ENCODE measurements around the gene ITM2C. TPM values are rescaled to one million over a fixed set of nuclear protein-coding genes. Genes with fewer than 3 reads are reported as not detected.

Gene ITM2C
- total and polyA plus RNA-seq, 2 donors (not counting 1 experiment from before 2014, with no cell fraction given): 36.9 to 62.8 TPM

DNA sequence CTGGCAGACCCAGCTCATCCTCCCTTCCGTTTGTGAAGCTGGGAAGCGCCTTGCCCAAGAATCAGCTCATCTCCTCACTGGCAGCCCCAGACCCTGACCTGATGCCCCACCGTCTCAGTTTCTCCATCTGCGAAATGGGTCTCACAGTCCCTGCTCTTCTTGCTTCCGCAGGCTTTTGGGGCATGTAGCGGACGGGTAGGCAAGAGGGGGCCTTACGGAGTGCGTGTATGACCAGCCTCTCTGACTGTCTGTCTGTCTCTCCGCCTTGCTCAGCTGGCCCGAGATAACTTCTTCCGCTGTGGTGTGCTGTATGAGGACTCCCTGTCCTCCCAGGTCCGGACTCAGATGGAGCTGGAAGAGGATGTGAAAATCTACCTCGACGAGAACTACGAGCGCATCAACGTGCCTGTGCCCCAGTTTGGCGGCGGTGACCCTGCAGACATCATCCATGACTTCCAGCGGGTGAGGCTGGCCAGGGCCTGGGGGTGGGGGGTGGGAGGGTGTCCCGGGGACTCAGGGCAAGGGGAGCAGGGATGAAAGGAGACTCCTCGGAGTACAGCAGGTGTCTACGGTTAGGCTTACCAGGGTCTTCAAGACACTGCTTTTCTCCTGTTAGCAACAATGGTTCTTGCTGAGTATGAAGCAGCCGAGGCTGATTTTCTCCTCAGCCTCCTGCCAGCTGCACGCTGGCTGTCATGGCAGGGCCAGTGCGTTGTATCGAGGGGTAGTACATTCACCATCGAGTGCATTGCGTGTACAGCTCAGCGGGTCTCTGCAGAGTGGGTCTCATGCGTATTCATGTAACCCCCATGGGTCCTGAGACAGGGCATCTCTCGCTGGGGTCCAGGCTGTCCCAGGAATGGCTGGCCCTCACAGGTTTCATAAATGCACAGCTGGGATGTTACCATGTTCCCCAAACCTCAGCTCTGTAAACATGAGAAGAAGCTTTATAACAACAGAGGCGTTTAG lies 10.9 kb downstream of the ITM2C start:
- no peaks in the 10 kb centered on the region for H3K27me3 ChIP-seq (replicated peaks in 1 of 4; ENCODE audit: control extremely low read depth in 1 of 4, control insufficient read depth in 3 of 4, insufficient read depth in 4 of 4, low read length in 3 of 4)
- peaks cover 84 to 89% of the 10 kb centered on the region in 2 donors for H3K4me1 ChIP-seq (ENCODE audit: control insufficient read depth in 2 of 2, insufficient read depth in 2 of 2, low read length in 2 of 2)
- peak overlapping the region; percentile 71 for H3K27ac Mint-ChIP-seq
- peak overlapping the region; percentile 85 for H3K4me2 ChIP-seq (replicated peaks; ENCODE audit: low read depth, low read length, poor library complexity, severe bottlenecking)
- DNase-seq (no peak), ATAC-seq (ENCODE audit: low read depth) (no peak)
- H4K20me1 ChIP-seq (ENCODE audit: control insufficient read depth, insufficient read depth, low read length, poor library complexity, severe bottlenecking): no peaks in the 10 kb centered on the region
- no peak for TF ChIP-seq EZH2 (IDR thresholded peaks at IDR 0.05; ENCODE audit: borderline replicate concordance, insufficient read depth, low read depth, low read length, poor library complexity, severe bottlenecking)
- TF ChIP-seq, protein P1, sequence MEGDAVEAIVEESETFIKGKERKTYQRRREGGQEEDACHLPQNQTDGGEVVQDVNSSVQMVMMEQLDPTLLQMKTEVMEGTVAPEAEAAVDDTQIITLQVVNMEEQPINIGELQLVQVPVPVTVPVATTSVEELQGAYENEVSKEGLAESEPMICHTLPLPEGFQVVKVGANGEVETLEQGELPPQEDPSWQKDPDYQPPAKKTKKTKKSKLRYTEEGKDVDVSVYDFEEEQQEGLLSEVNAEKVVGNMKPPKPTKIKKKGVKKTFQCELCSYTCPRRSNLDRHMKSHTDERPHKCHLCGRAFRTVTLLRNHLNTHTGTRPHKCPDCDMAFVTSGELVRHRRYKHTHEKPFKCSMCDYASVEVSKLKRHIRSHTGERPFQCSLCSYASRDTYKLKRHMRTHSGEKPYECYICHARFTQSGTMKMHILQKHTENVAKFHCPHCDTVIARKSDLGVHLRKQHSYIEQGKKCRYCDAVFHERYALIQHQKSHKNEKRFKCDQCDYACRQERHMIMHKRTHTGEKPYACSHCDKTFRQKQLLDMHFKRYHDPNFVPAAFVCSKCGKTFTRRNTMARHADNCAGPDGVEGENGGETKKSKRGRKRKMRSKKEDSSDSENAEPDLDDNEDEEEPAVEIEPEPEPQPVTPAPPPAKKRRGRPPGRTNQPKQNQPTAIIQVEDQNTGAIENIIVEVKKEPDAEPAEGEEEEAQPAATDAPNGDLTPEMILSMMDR (IDR thresholded peaks at IDR 0.05): no peak
- no peaks in the 10 kb centered on the region for H3K9me3 Mint-ChIP-seq (ENCODE audit: insufficient read depth)
- H3K9me3 ChIP-seq (ENCODE audit: control extremely low read depth in 1 of 3, control insufficient read depth in 2 of 3, insufficient read depth in 1 of 3, low read length in 2 of 3): peaks cover 0 to 7% (median 0%) of the 10 kb centered on the region in 3 donors
- H3K36me3 ChIP-seq (replicated peaks in 1 of 2; ENCODE audit: control extremely low read depth in 1 of 2, control insufficient read depth in 1 of 2, extremely low read depth in 1 of 2, insufficient read depth in 2 of 2, low read length in 1 of 2): peaks cover 0 to 24% of the 10 kb centered on the region in 2 experiments
- intact Hi-C loops (cut with micrococcal nuclease): loop anchor here (10.0 kb wide), 1 partner anchor 519 kb away; the partner anchor contains the start of gene B3GNT7
- H3K9ac ChIP-seq (ENCODE audit: low read length): no peak overlapping the region
- H3K4me3 ChIP-seq (ENCODE audit: control extremely low read depth in 1 of 5, extremely low read depth in 1 of 5, insufficient read depth in 1 of 5, low read depth in 2 of 5, low read length in 4 of 5): no peak overlapping the region
- H3K4me3 Mint-ChIP-seq: no peak overlapping the region
- CTCF ChIA-PET: interaction anchor here (1.4 kb wide), 1 partner anchor 8 kb away, joined by 5 read pairs; no protein-coding TSS in a partner anchor
- H2AFZ ChIP-seq (ENCODE audit: insufficient read depth, low read depth, low read length, poor library complexity, severe bottlenecking): no peak overlapping the region
- peaks cover 65% of the 10 kb centered on the region for H3K4me1 Mint-ChIP-seq
- peak overlapping the region in 1 of 2 donors; percentile 90 for H3K27ac ChIP-seq (ENCODE audit: low read length in 2 of 2)
- H3K27me3 Mint-ChIP-seq: no peaks in the 10 kb centered on the region
- WGBS (ENCODE audit: insufficient coverage): 95% methylated on average over 31 of the region's 34 CpGs
- peaks cover 35% of the 10 kb centered on the region for H3K79me2 ChIP-seq (ENCODE audit: control insufficient read depth, insufficient read depth, low read length)
- POLR2A ChIA-PET: interaction anchor here (0.7 to 1.3 kb wide), 2 partner anchors 11 to 35 kb away, joined by 3 read pairs; partner anchors contain the start of gene ITM2C
